SK-N-SH treated with all-trans-retinoic acid at 6 μM for 48 hours (cell line): ENCODE measurements around the gene TGM5.

ENCODE experiments used
- ATAC-seq: fragments of 200-7000 bp; cut with Tn5 transposase; 3 replicates; pipeline ENCODE4 v1.9.1; 2020; ENCODE audit warnings: mild to moderate bottlenecking, moderate library complexity
- ARNTL ChIP-seq: fragments of 450-650 bp; formaldehyde crosslinking; IDR thresholded peaks from 2 replicates; pipeline ENCODE4 v1.5.0; 2020; ENCODE audit warnings: low read depth, mild to moderate bottlenecking, moderate library complexity, borderline replicate concordance
- BACH2 ChIP-seq: fragments of 250-450 bp; sonication (Bioruptor Pico); IDR thresholded peaks from 2 replicates; pipeline ENCODE4 v1.9.0; 2021; ENCODE audit warnings: mild to moderate bottlenecking, borderline replicate concordance
- CSDC2 ChIP-seq: fragments of 250-450 bp; sonication (Bioruptor Pico); IDR thresholded peaks from 2 replicates; pipeline ENCODE4 v1.5.0; 2020; ENCODE audit warnings: mild to moderate bottlenecking, moderate library complexity
- CSRNP3 ChIP-seq: fragments of 250-450 bp; sonication (Bioruptor Pico); IDR thresholded peaks from 2 replicates; pipeline ENCODE4 v1.5.1; 2021; ENCODE audit warnings: mild to moderate bottlenecking, moderate library complexity
- ESRRG ChIP-seq: fragments of 250-450 bp; sonication (Bioruptor Pico); IDR thresholded peaks from 2 replicates; pipeline ENCODE4 v1.6.1; 2021; ENCODE audit warnings: mild to moderate bottlenecking
- GLIS3 ChIP-seq: fragments of 250-450 bp; sonication (Bioruptor Pico); IDR thresholded peaks from 2 replicates; pipeline ENCODE4 v1.5.0; 2020; ENCODE audit warnings: mild to moderate bottlenecking, moderate library complexity
- ISL1 ChIP-seq: fragments of 250-450 bp; sonication (Bioruptor Pico); IDR thresholded peaks from 2 replicates; pipeline ENCODE4 v2.1.2; 2022; ENCODE audit warnings: mild to moderate bottlenecking, moderate library complexity
- OSR1 ChIP-seq: fragments of 250-450 bp; sonication (Bioruptor Pico); IDR thresholded peaks from 2 replicates; pipeline ENCODE4 v1.8.0; 2022; ENCODE audit warnings: moderate library complexity, mild to moderate bottlenecking, inconsistent platforms
- PATZ1 ChIP-seq: fragments of 250-450 bp; sonication (Bioruptor Pico); IDR thresholded peaks from 2 replicates; pipeline ENCODE4 v1.8.0; 2020; ENCODE audit warnings: mild to moderate bottlenecking, moderate library complexity, borderline replicate concordance
- PPARA ChIP-seq: fragments of 250-450 bp; sonication (Bioruptor Pico); IDR thresholded peaks from 2 replicates; pipeline ENCODE4 v1.5.0; 2020; ENCODE audit warnings: mild to moderate bottlenecking, borderline replicate concordance
- RARB ChIP-seq: fragments of 250-450 bp; sonication (Bioruptor Pico); IDR thresholded peaks from 2 replicates; pipeline ENCODE4 v1.8.0; 2021; ENCODE audit warnings: mild to moderate bottlenecking, moderate library complexity
- SNAI2 ChIP-seq: fragments of 250-450 bp; sonication (Bioruptor Pico); IDR thresholded peaks from 2 replicates; pipeline ENCODE4 v1.5.0; 2020; ENCODE audit warnings: mild to moderate bottlenecking, moderate library complexity
- TCF4 ChIP-seq: fragments of 250-450 bp; sonication (Bioruptor Pico); IDR thresholded peaks from 2 replicates; pipeline ENCODE4 v1.8.0; 2021; ENCODE audit warnings: mild to moderate bottlenecking, moderate library complexity, borderline replicate concordance
- TSHZ2 ChIP-seq: fragments of 250-450 bp; sonication (Bioruptor Pico); IDR thresholded peaks from 2 replicates; pipeline ENCODE4 v1.5.0; 2020; ENCODE audit warnings: mild to moderate bottlenecking, moderate library complexity
- ZC3H10 ChIP-seq: fragments of 250-450 bp; sonication (Bioruptor Pico); IDR thresholded peaks from 2 replicates; pipeline ENCODE4 v1.5.1; 2021; ENCODE audit warnings: mild to moderate bottlenecking, moderate library complexity
- ZFP3 ChIP-seq: fragments of 250-450 bp; sonication (Bioruptor Pico); IDR thresholded peaks from 2 replicates; pipeline ENCODE4 v1.5.0; 2020; ENCODE audit warnings: mild to moderate bottlenecking, moderate library complexity
- ZFP30 ChIP-seq: fragments of 450-650 bp; formaldehyde crosslinking; IDR thresholded peaks from 2 replicates; pipeline ENCODE4 v1.5.0; 2022; ENCODE audit warnings: mild to moderate bottlenecking, moderate library complexity
- ZNF70 ChIP-seq: fragments of 450-650 bp; formaldehyde crosslinking; IDR thresholded peaks from 2 replicates; pipeline ENCODE4 v1.5.0; 2020; ENCODE audit warnings: mild to moderate bottlenecking, moderate library complexity
- ZNF8 ChIP-seq: fragments of 450-650 bp; formaldehyde crosslinking; IDR thresholded peaks from 2 replicates; pipeline ENCODE4 v1.5.0; 2020; ENCODE audit warnings: mild to moderate bottlenecking, moderate library complexity
- TF ChIP-seq, protein P1 (sequence below): fragments of 250-450 bp; sonication (Bioruptor Pico); IDR thresholded peaks from 2 replicates; pipeline ENCODE4 v1.8.0; 2021; ENCODE audit warnings: low read depth, mild to moderate bottlenecking, moderate library complexity, borderline replicate concordance

The TGM5 gene

DNA sequence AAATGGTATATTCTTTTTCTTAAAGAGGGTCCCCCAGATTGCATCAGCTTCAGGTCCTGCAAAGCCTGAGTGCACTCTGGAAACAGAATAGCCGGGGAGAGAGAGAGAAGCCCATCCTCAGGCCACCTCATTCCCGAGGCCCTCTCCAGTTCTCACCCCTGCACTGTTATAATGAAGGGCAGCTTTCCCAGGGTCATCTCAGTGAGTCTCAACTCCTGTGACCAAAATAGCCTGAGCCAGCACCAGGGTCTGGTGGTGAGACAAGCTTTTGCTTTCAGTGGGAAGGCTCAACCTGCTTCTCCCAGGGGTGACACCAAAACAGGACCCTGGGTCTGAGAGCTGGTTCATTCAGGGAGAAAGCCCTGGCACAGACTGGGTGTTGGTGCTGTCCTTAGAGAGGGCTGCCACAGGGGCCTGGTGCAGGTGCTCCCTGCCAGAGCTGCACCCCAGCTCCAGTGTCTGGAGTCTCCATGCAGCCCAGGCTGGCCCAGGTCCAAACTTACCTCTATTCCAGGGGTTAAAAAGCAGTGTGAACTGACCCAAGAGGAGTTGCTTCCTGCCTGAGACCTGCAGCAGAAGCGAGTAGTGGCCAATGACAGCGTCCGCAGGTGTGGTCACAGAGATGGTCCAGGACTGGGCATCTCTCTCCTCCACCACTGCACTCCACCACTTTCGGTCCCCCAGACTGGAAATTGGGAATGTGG is 52.0 kb downstream of the TGM5 start:
- TF ChIP-seq ZC3H10 (CRISPR knock-in tag) (no peak), SNAI2 (CRISPR knock-in tag) (no peak), GLIS3 (CRISPR knock-in tag) (no peak)
- ATAC-seq: no peak

DNA sequence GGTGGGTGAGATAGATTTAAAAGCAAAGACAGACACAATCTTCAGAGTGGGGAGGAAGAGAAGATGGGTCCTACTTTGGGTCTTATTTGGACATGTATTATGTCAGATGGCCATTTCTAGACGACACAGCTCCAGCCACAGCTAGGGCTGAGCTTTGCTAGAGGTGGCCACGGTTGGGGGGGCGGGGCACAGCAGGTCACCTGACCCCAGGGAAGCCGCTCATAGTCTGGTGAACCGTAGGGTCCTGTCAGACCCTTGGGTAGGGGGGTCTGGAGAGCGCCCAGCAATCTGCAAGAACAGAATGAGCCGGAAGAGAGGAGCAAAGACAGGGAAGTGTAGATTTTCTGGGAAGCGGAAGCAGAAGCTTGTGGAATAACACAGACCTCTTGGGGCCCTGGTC is 52.6 kb downstream of the TGM5 start:
- ATAC-seq: no peak
- TF ChIP-seq ZFP3 (CRISPR knock-in tag) (no peak), TSHZ2 (CRISPR knock-in tag) (no peak), SNAI2 (CRISPR knock-in tag) (no peak), ZC3H10 (CRISPR knock-in tag) (no peak), RARB (CRISPR knock-in tag) (no peak), ZFP30 (CRISPR knock-in tag) (no peak), GLIS3 (CRISPR knock-in tag) (no peak), CSRNP3 (CRISPR knock-in tag) (no peak), ARNTL (CRISPR knock-in tag) (no peak), OSR1 (CRISPR knock-in tag) (no peak), ISL1 (CRISPR knock-in tag) (no peak), BACH2 (CRISPR knock-in tag) (no peak), ESRRG (CRISPR knock-in tag) (no peak), ZNF70 (CRISPR knock-in tag) (no peak), CSDC2 (CRISPR knock-in tag) (no peak), TCF4 (no peak), PATZ1 (CRISPR knock-in tag) (no peak), ZNF8 (CRISPR knock-in tag) (no peak), PPARA (no peak)
- TF ChIP-seq, protein P1, sequence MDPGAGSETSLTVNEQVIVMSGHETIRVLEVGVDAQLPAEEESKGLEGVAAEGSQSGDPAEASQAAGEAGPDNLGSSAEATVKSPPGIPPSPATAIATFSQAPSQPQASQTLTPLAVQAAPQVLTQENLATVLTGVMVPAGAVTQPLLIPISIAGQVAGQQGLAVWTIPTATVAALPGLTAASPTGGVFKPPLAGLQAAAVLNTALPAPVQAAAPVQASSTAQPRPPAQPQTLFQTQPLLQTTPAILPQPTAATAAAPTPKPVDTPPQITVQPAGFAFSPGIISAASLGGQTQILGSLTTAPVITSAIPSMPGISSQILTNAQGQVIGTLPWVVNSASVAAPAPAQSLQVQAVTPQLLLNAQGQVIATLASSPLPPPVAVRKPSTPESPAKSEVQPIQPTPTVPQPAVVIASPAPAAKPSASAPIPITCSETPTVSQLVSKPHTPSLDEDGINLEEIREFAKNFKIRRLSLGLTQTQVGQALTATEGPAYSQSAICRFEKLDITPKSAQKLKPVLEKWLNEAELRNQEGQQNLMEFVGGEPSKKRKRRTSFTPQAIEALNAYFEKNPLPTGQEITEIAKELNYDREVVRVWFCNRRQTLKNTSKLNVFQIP: no peak

GRCh38 chr15:43213466-43213865 is 53.3 kb downstream of the TGM5 start:
- no peak for ATAC-seq
- TF ChIP-seq TSHZ2 (CRISPR knock-in tag): no peak
- TF ChIP-seq, all 23 proteins: peak for 0
